HepG2 (cell line): ENCODE results near the gene LAMC3. TPM values are rescaled to one million over a fixed set of nuclear protein-coding genes. Genes with fewer than 3 reads are reported as not detected.

ENCODE experiments used
- ATAC-seq: fragments of 200-7000 bp; cut with Tn5 transposase; 3 replicates; pipeline ENCODE4 v1.9.1; 2020; ENCODE audit warnings: mild to moderate bottlenecking, moderate library complexity
- BruUV-seq: library from RNA; stranded (reverse); fragments of 400-500 nt; replicated peaks from 2 replicates; lab custom pipeline; 2021; lab: Mats Ljungman, UMichigan
- CTCF ChIA-PET: fragments of 300-600 bp; formaldehyde crosslinking; extraction: SDS; loops from one replicate; lab custom pipeline; 2021; ENCODE audit warnings: low total read pairs, inconsistent platforms, low intra/inter-chr PET ratio; lab: Yijun Ruan, JAX
- POLR2A ChIA-PET: fragments of 350-600 bp; sonication (Branson Sonifier 250); formaldehyde crosslinking; loops from one replicate; lab custom pipeline; 2020; ENCODE audit warnings: antibody characterized with exemption, inconsistent platforms; lab: Yijun Ruan, JAX
- DNase-seq: peaks from one replicate; pipeline ENCODE4 v3.0.0-alpha.2; 2015; ENCODE audit warnings: low spot score
- FAIRE-seq: peaks from 3 replicates; lab custom pipeline; 2011; peaks lifted over from hg19 to GRCh38; lab: Jason Lieb, UNC
- H2AFZ ChIP-seq: one replicate; pipeline ENCODE4 v1.6.1; 2011; ENCODE audit warnings: low read length, inconsistent platforms
- H3K27ac ChIP-seq: fragments of 300-600 bp; 3 replicates; pipeline ENCODE4 v1.8.0; 2011; ENCODE audit warnings: mixed run types, mild to moderate bottlenecking, mixed read lengths, low read length, inconsistent platforms; ENCODE audit not compliant: insufficient read depth; ENCODE audit errors: extremely low read length
- H3K27me3 ChIP-seq, 2 experiments: fragments of 200-600 bp in 1 of 2; 2 replicates in 1 of 2; 3 replicates in 1 of 2; pipeline versions ENCODE4 v1.6.0 to v1.8.0; 2011; ENCODE audit warnings: low read length in 2 of 2, mild to moderate bottlenecking in 2 of 2, moderate library complexity in 2 of 2, inconsistent platforms in 1 of 2; ENCODE audit not compliant: insufficient read depth in 2 of 2, control insufficient read depth in 1 of 2
- H3K36me3 ChIP-seq, 2 experiments: fragments of 200-600 bp in 1 of 2; replicated peaks in 1 of 2; 2 replicates in 1 of 2; 3 replicates in 1 of 2; pipeline versions ENCODE4 v1.5.1 to v1.8.0; 2011; ENCODE audit warnings: low read length in 2 of 2, inconsistent platforms in 1 of 2; ENCODE audit not compliant: insufficient read depth in 2 of 2, control insufficient read depth in 1 of 2
- H3K4me1 ChIP-seq: 2 replicates; pipeline ENCODE4 v1.5.1; 2012; ENCODE audit warnings: low read length, inconsistent platforms; ENCODE audit not compliant: insufficient read depth
- H3K4me2 ChIP-seq: 2 replicates; pipeline ENCODE4 v1.6.0; 2011; ENCODE audit warnings: low read depth, low read length, inconsistent platforms
- H3K4me3 ChIP-seq, 3 experiments: fragments of 200-600 bp in 1 of 3; sonication (generic), shearing (Covaris generic) in 1 of 3; replicated peaks in 1 of 3; 2 replicates each; pipeline ENCODE4 v1.5.1; 2011 to 2016; ENCODE audit warnings: low read length in 3 of 3, inconsistent platforms in 2 of 3, low read depth in 2 of 3, mild to moderate bottlenecking in 2 of 3, control low read depth in 1 of 3, mixed read lengths in 1 of 3; ENCODE audit not compliant: insufficient read depth in 1 of 3
- H3K79me2 ChIP-seq: one replicate; pipeline ENCODE4 v1.6.1; 2011; ENCODE audit warnings: low read length, inconsistent platforms; ENCODE audit not compliant: insufficient read depth
- H3K9ac ChIP-seq: 2 replicates; pipeline ENCODE4 v1.6.0; 2011; ENCODE audit warnings: mild to moderate bottlenecking, low read depth, low read length, inconsistent platforms; ENCODE audit not compliant: insufficient read depth
- H3K9me3 ChIP-seq: 2 replicates; pipeline ENCODE4 v1.5.1; 2012; ENCODE audit warnings: mild to moderate bottlenecking, low read length
- H4K20me1 ChIP-seq: 2 replicates; pipeline ENCODE4 v1.6.0; 2011; ENCODE audit warnings: inconsistent platforms, mild to moderate bottlenecking, low read length, moderate library complexity; ENCODE audit not compliant: insufficient read depth
- CERS6 ChIP-seq: sonication (generic); formaldehyde crosslinking; IDR thresholded peaks from 2 replicates; pipeline ENCODE4 v1.5.0; 2020; ENCODE audit warnings: missing genetic modification reagents
- E2F1 ChIP-seq: sonication (generic); formaldehyde crosslinking; IDR thresholded peaks from 2 replicates; pipeline ENCODE4 v1.5.0; 2020; ENCODE audit warnings: missing genetic modification reagents
- ELF3 ChIP-seq: IDR thresholded peaks from 2 replicates; pipeline ENCODE4 v1.6.1; 2016; ENCODE audit warnings: missing genetic modification reagents, missing compliant biosample characterization
- HINFP ChIP-seq: sonication (generic); formaldehyde crosslinking; IDR thresholded peaks from 2 replicates; pipeline ENCODE4 v1.4.0; 2020; ENCODE audit warnings: low read depth, mild to moderate bottlenecking, missing genetic modification reagents
- KDM1A ChIP-seq: IDR thresholded peaks from 2 replicates; pipeline ENCODE4 v1.6.1; 2016; ENCODE audit warnings: missing compliant biosample characterization
- MIER3 ChIP-seq: IDR thresholded peaks from 2 replicates; pipeline ENCODE4 v1.6.1; 2016; ENCODE audit warnings: missing compliant biosample characterization, borderline replicate concordance
- PRPF4 ChIP-seq: fragments of 200-400 bp; formaldehyde crosslinking; IDR thresholded peaks from 2 replicates; pipeline ENCODE4 v1.6.1; 2016; ENCODE audit warnings: low read length, low read depth; ENCODE audit not compliant: poor library complexity, severe bottlenecking
- SUZ12 ChIP-seq: fragments of 150-350 bp; IDR thresholded peaks from 2 replicates; pipeline ENCODE4 v1.6.1; 2014; ENCODE audit warnings: low read depth, low read length
- TP53 ChIP-seq: sonication (generic); formaldehyde crosslinking; conservative IDR thresholded peaks from 2 replicates; pipeline ENCODE4 v1.4.0; 2020; ENCODE audit warnings: missing genetic modification reagents
- ZBTB21 ChIP-seq: sonication (generic); formaldehyde crosslinking; IDR thresholded peaks from 2 replicates; pipeline ENCODE4 v1.4.0; 2020; ENCODE audit warnings: missing genetic modification reagents
- ZBTB8A ChIP-seq: sonication (generic); formaldehyde crosslinking; IDR thresholded peaks from 2 replicates; pipeline ENCODE4 v1.4.0; 2020; ENCODE audit warnings: mild to moderate bottlenecking, low read depth, missing genetic modification reagents, borderline replicate concordance
- ZGPAT ChIP-seq: IDR thresholded peaks from 2 replicates; pipeline ENCODE4 v1.6.1; 2016; ENCODE audit warnings: mild to moderate bottlenecking
- ZNF20 ChIP-seq: sonication (generic); formaldehyde crosslinking; IDR thresholded peaks from 2 replicates; pipeline ENCODE4 v1.4.0; 2020; ENCODE audit warnings: mild to moderate bottlenecking, moderate library complexity, missing genetic modification reagents
- ZNF329 ChIP-seq: sonication (generic); formaldehyde crosslinking; IDR thresholded peaks from 2 replicates; pipeline ENCODE4 v1.9.0; 2021; ENCODE audit warnings: low read depth, mild to moderate bottlenecking, missing genetic modification reagents
- ZNF34 ChIP-seq: sonication (generic); formaldehyde crosslinking; IDR thresholded peaks from 2 replicates; pipeline ENCODE4 v1.4.0; 2020; ENCODE audit warnings: mild to moderate bottlenecking, missing genetic modification reagents, borderline replicate concordance
- ZNF530 ChIP-seq: sonication (generic); formaldehyde crosslinking; IDR thresholded peaks from 2 replicates; pipeline ENCODE4 v1.5.0; 2020; ENCODE audit warnings: low read depth, mild to moderate bottlenecking, missing genetic modification reagents
- ZNF564 ChIP-seq: sonication (generic); formaldehyde crosslinking; IDR thresholded peaks from 2 replicates; pipeline ENCODE4 v1.8.1; 2023; ENCODE audit warnings: mild to moderate bottlenecking, missing genetic modification reagents
- ZNF607 ChIP-seq: sonication (generic); formaldehyde crosslinking; IDR thresholded peaks from 2 replicates; pipeline ENCODE4 v1.5.1; 2020; ENCODE audit warnings: missing genetic modification reagents, mild to moderate bottlenecking, borderline replicate concordance
- ZNF639 ChIP-seq: conservative IDR thresholded peaks from 2 replicates; pipeline ENCODE4 v1.6.1; 2018; ENCODE audit warnings: missing genetic modification reagents
- WGBS: methylation state at CpG from one replicate; pipeline ENCODE4 v1.1.6; 2017; ENCODE audit warnings: low lambda C conversion rate; 5-methylcytosine and 5-hydroxymethylcytosine counted together
- in situ Hi-C: cut with HindIII; loops from 2 replicates; pipeline ENCODE4 v1.10.0; 2017; ENCODE audit warnings: low pct_unique_long_range_greater_than_20kb; ENCODE audit not compliant: extremely low pct_ligation_motif_present
- intact Hi-C: fragments of 100-400 bp; cut with micrococcal nuclease; formaldehyde crosslinking; loops from one replicate; pipeline ENCODE4 v1.10.0; 2022; ENCODE audit not compliant: unreplicated experiment
- polyA plus RNA-seq, 8 experiments: library from polyadenylated mRNA; depleted of rRNA in 3 of 8; stranded (reverse) in 7 of 8; unstranded in 1 of 8; fragments of >200 nt; fragmentation: Illumina TruSeq in 4 of 8; extraction: Trizol in 4 of 8; gene quantifications; 2 replicates each; pipeline versions ENCODE4 v1.2.1 to v1.2.3, GENCODE V29; 2011 to 2016; ENCODE audit warnings: low read depth in 4 of 8, missing spikeins in 1 of 8, mixed read lengths in 1 of 8; ENCODE audit not compliant: insufficient read depth in 1 of 8
- total RNA-seq, 5 experiments: library from RNA; depleted of rRNA; stranded (reverse); fragments of >200 nt; fragmentation: Illumina TruSeq; extraction: Trizol; gene quantifications; 2 replicates each; pipeline ENCODE4 v1.2.3, GENCODE V29; 2016; ENCODE audit warnings: low read depth in 1 of 5

Gene LAMC3
- total and polyA plus RNA-seq, 2 of the 13 experiments (the other 11 are each of a cell fraction or from before 2014, with no cell fraction given) = 0.07 to 0.57 TPM

GRCh38 chr9:130963916-130964315 is 45.1 kb upstream of the LAMC3 start:
- H3K9ac ChIP-seq = no peak overlapping the region
- ATAC-seq (no peak), DNase-seq (no peak), FAIRE-seq (no peak)
- 49% methylated on average over 6 of the region's 8 CpGs for WGBS
- ChIA-PET POLR2A (no interaction called here), CTCF (no interaction called here)
- TF ChIP-seq ZBTB21 (CRISPR knock-in tag) = no peak
- no peak for TF ChIP-seq HINFP (CRISPR knock-in tag)
- TF ChIP-seq ZGPAT = no peak
- no peak for TF ChIP-seq ZNF20 (CRISPR knock-in tag)
- TF ChIP-seq PRPF4 = no peak
- no peak for TF ChIP-seq TP53 (CRISPR knock-in tag)
- no peak for TF ChIP-seq ZNF564
- no peak for TF ChIP-seq ZNF329 (CRISPR knock-in tag)
- TF ChIP-seq E2F1 (CRISPR knock-in tag) = no peak
- no peak for TF ChIP-seq SUZ12
- TF ChIP-seq ZNF34 = no peak
- TF ChIP-seq CERS6 = no peak
- no peak for TF ChIP-seq ZNF639 (CRISPR knock-in tag)
- TF ChIP-seq ZNF607 = no peak
- no peak for TF ChIP-seq ZNF530 (CRISPR knock-in tag)
- TF ChIP-seq ELF3 (CRISPR knock-in tag) = no peak
- TF ChIP-seq MIER3 (CRISPR knock-in tag) = no peak
- TF ChIP-seq ZBTB8A = no peak
- no peak for TF ChIP-seq KDM1A (CRISPR knock-in tag)
- H3K27me3 ChIP-seq = peaks cover 2 to 71% of the 10 kb centered on the region in 2 experiments; a peak in 4 of 5 replicates
- H3K27ac ChIP-seq = no peak overlapping the region
- no peak overlapping the region for H2AFZ ChIP-seq
- no peaks in the 10 kb centered on the region for H3K36me3 ChIP-seq
- no peaks in the 10 kb centered on the region for H4K20me1 ChIP-seq
- H3K4me1 ChIP-seq = no peaks in the 10 kb centered on the region
- intact Hi-C loops (no loop called here), in situ Hi-C loops (no loop called here)
- H3K4me3 ChIP-seq = no peak overlapping the region
- no TSS peak for BruUV-seq
- H3K4me2 ChIP-seq = no peak overlapping the region
- H3K79me2 ChIP-seq = no peaks in the 10 kb centered on the region
- no peaks in the 10 kb centered on the region for H3K9me3 ChIP-seq
